Effector memory CD8-positive, alpha-beta T cell (primary cell): ENCODE data around the gene CACNA1D.
A peak's percentile ranks its signal among the peaks of the same experiment; 100 is the strongest.
"Not testable (repeated sequence)": the region's sequence is repeated elsewhere in the genome, so short reads cannot be mapped to it uniquely, and the experiment has no call there.

ENCODE experiments used
- ATAC-seq: fragments of 150-1000 bp; cut with Tn5 transposase; replicated peaks from 2 replicates; pipeline ENCODE4 v1.10.0; 2021; ENCODE audit warnings: mild to moderate bottlenecking, moderate library complexity
- DNase-seq, 3 experiments: peaks; one replicate each; pipeline ENCODE4 v3.0.0; 2021
- H3K27ac Mint-ChIP-seq, 2 donors: one replicate each; pipeline ENCODE4 v1.8.0; 2022; ENCODE audit warnings: mild to moderate bottlenecking in 2 of 2, mixed read lengths in 2 of 2, moderate library complexity in 2 of 2
- H3K27me3 Mint-ChIP-seq, 2 donors: one replicate each; pipeline ENCODE4 v1.8.0; 2022; ENCODE audit warnings: mixed read lengths in 2 of 2
- H3K36me3 Mint-ChIP-seq: one replicate; pipeline ENCODE4 v1.8.0; 2022; ENCODE audit warnings: mild to moderate bottlenecking, moderate library complexity, mixed read lengths; ENCODE audit not compliant: insufficient read depth
- H3K4me1 Mint-ChIP-seq, 2 donors: one replicate each; pipeline ENCODE4 v1.8.0; 2022; ENCODE audit warnings: low read depth in 2 of 2, mixed read lengths in 2 of 2
- H3K4me3 Mint-ChIP-seq, 2 donors: one replicate each; pipeline ENCODE4 v1.8.0; 2022; ENCODE audit warnings: mild to moderate bottlenecking in 2 of 2, mixed read lengths in 2 of 2, moderate library complexity in 2 of 2
- H3K9me3 Mint-ChIP-seq, 2 donors: one replicate each; pipeline ENCODE4 v1.8.0; 2022; ENCODE audit warnings: mixed read lengths in 2 of 2

CACNA1D gene

GRCh38 chr3:53626876-53627275, 132.5 kb downstream of the CACNA1D start:
- H3K9me3 Mint-ChIP-seq = no peaks in the 10 kb centered on the region
- peaks cover 0 to 2% of the 10 kb centered on the region in 2 donors for H3K4me1 Mint-ChIP-seq
- H3K4me3 Mint-ChIP-seq = no peak overlapping the region
- DNase-seq (no peak), ATAC-seq (no peak)
- no peak overlapping the region for H3K27ac Mint-ChIP-seq
- H3K27me3 Mint-ChIP-seq = peaks cover 22 to 43% of the 10 kb centered on the region in 2 donors
- no peaks in the 10 kb centered on the region for H3K36me3 Mint-ChIP-seq

GRCh38 chr3:53628536-53629401, 134.4 kb downstream of the CACNA1D start:
- H3K27me3 Mint-ChIP-seq = peaks cover 22 to 43% of the 10 kb centered on the region in 2 donors

GRCh38 chr3:53629402-53629723, 135.0 kb downstream of the CACNA1D start:
- peaks cover 0 to 2% of the 10 kb centered on the region in 2 donors for H3K4me1 Mint-ChIP-seq
- peaks cover 22 to 44% of the 10 kb centered on the region in 2 donors for H3K27me3 Mint-ChIP-seq
- peak overlapping the region in 1 of 2 donors; percentile 10 for H3K27ac Mint-ChIP-seq
- no peak for DNase-seq
- ATAC-seq = peak; percentile 33
- no peaks in the 10 kb centered on the region for H3K9me3 Mint-ChIP-seq
- H3K36me3 Mint-ChIP-seq = no peaks in the 10 kb centered on the region
- H3K4me3 Mint-ChIP-seq = no peak overlapping the region

More at GRCh38 chr3:53628536-53629401, 134.4 kb downstream of the CACNA1D start:
- Mint-ChIP-seq H3K4me3 (peak overlapping the region in 1 of 2 donors; percentile 31), H3K9me3 (no peaks in the 10 kb centered on the region), H3K4me1 (peaks cover 0 to 2% of the 10 kb centered on the region in 2 donors), H3K36me3 (no peaks in the 10 kb centered on the region), H3K27ac (peak overlapping the region in 1 of 2 donors; percentile 10)
- DNase-seq (no peak), ATAC-seq (peak; percentile 45)

GRCh38 chr3:53630547-53630946, 136.1 kb downstream of the CACNA1D start:
- peaks cover 16 to 44% of the 10 kb centered on the region in 2 donors for H3K27me3 Mint-ChIP-seq
- no peaks in the 10 kb centered on the region for H3K36me3 Mint-ChIP-seq
- peaks cover 0 to 2% of the 10 kb centered on the region in 2 donors for H3K4me1 Mint-ChIP-seq
- DNase-seq (no peak), ATAC-seq (no peak)
- H3K9me3 Mint-ChIP-seq = no peaks in the 10 kb centered on the region
- no peak overlapping the region for H3K4me3 Mint-ChIP-seq
- no peak overlapping the region for H3K27ac Mint-ChIP-seq

GRCh38 chr3:53633197-53633787, 138.9 kb downstream of the CACNA1D start:
- ATAC-seq (no peak), DNase-seq (no peak)
- Mint-ChIP-seq H3K27me3 (peaks cover 5 to 42% of the 10 kb centered on the region in 2 donors), H3K36me3 (no peaks in the 10 kb centered on the region), H3K9me3 (no peaks in the 10 kb centered on the region), H3K4me3 (no peak overlapping the region), H3K27ac (no peak overlapping the region), H3K4me1 (peaks cover 0 to 2% of the 10 kb centered on the region in 2 donors)

- ATAC-seq = no peak
- Mint-ChIP-seq H3K4me1 (no peaks in the 10 kb centered on the region), H3K4me3 (no peak overlapping the region), H3K27me3 (peaks cover 0 to 36% of the 10 kb centered on the region in 2 donors), H3K9me3 (no peaks in the 10 kb centered on the region), H3K36me3 (no peaks in the 10 kb centered on the region), H3K27ac (no peak overlapping the region)
- no peak for DNase-seq
Measured at GRCh38 chr3:53635041-53635440, 140.6 kb downstream of the CACNA1D start.

GRCh38 chr3:53638806-53639205, 144.4 kb downstream of the CACNA1D start:
- not testable (repeated sequence) for ATAC-seq, H3K27ac Mint-ChIP-seq, H3K9me3 Mint-ChIP-seq, DNase-seq, H3K4me1 Mint-ChIP-seq, H3K4me3 Mint-ChIP-seq, H3K36me3 Mint-ChIP-seq
- peaks cover 5 to 53% of the 10 kb centered on the region in 2 donors for H3K27me3 Mint-ChIP-seq

- Mint-ChIP-seq H3K4me1 (peaks cover 0 to 2% of the 10 kb centered on the region in 2 donors), H3K4me3 (no peak overlapping the region), H3K9me3 (no peaks in the 10 kb centered on the region), H3K27ac (no peak overlapping the region), H3K36me3 (no peaks in the 10 kb centered on the region), H3K27me3 (peaks cover 26 to 49% of the 10 kb centered on the region in 2 donors)
- DNase-seq (no peak), ATAC-seq (no peak)
Measured at GRCh38 chr3:53641397-53641796, 147.0 kb downstream of the CACNA1D start.

GRCh38 chr3:53642211-53642610, 147.8 kb downstream of the CACNA1D start:
- H3K27me3 Mint-ChIP-seq = peaks cover 29 to 46% of the 10 kb centered on the region in 2 donors
- no peaks in the 10 kb centered on the region for H3K36me3 Mint-ChIP-seq
- DNase-seq = no peak
- H3K9me3 Mint-ChIP-seq = no peaks in the 10 kb centered on the region
- ATAC-seq = no peak
- H3K4me1 Mint-ChIP-seq = peaks cover 0 to 2% of the 10 kb centered on the region in 2 donors
- H3K27ac Mint-ChIP-seq = no peak overlapping the region
- H3K4me3 Mint-ChIP-seq = no peak overlapping the region

- Mint-ChIP-seq H3K27ac (no peak overlapping the region), H3K4me3 (no peak overlapping the region), H3K4me1 (peaks cover 0 to 2% of the 10 kb centered on the region in 2 donors), H3K27me3 (peaks cover 37 to 54% of the 10 kb centered on the region in 2 donors), H3K36me3 (no peaks in the 10 kb centered on the region), H3K9me3 (no peaks in the 10 kb centered on the region)
- no peak for DNase-seq
- no peak for ATAC-seq
Measured at GRCh38 chr3:53643757-53644156, 149.3 kb downstream of the CACNA1D start.

- no peak overlapping the region for H3K4me3 Mint-ChIP-seq
- no peaks in the 10 kb centered on the region for H3K4me1 Mint-ChIP-seq
- H3K27ac Mint-ChIP-seq = no peak overlapping the region
- DNase-seq = no peak
- no peak for ATAC-seq
- no peaks in the 10 kb centered on the region for H3K36me3 Mint-ChIP-seq
- no peaks in the 10 kb centered on the region for H3K9me3 Mint-ChIP-seq
- peaks cover 39 to 66% of the 10 kb centered on the region in 2 donors for H3K27me3 Mint-ChIP-seq
Measured at GRCh38 chr3:53645754-53646153, 151.3 kb downstream of the CACNA1D start.

GRCh38 chr3:53646723-53647122, 152.3 kb downstream of the CACNA1D start:
- H3K4me1 Mint-ChIP-seq = no peaks in the 10 kb centered on the region
- peaks cover 48 to 65% of the 10 kb centered on the region in 2 donors for H3K27me3 Mint-ChIP-seq
- H3K4me3 Mint-ChIP-seq = no peak overlapping the region
- H3K36me3 Mint-ChIP-seq = no peaks in the 10 kb centered on the region
- DNase-seq (no peak), ATAC-seq (no peak)
- no peaks in the 10 kb centered on the region for H3K9me3 Mint-ChIP-seq
- no peak overlapping the region for H3K27ac Mint-ChIP-seq

- Mint-ChIP-seq H3K9me3 (peaks cover 0 to 4% of the 10 kb centered on the region in 2 donors), H3K4me1 (no peaks in the 10 kb centered on the region), H3K4me3 (no peak overlapping the region), H3K36me3 (no peaks in the 10 kb centered on the region), H3K27ac (no peak overlapping the region), H3K27me3 (peaks cover 48 to 62% of the 10 kb centered on the region in 2 donors)
- DNase-seq = no peak
- ATAC-seq = no peak
Measured at GRCh38 chr3:53649816-53650215, 155.4 kb downstream of the CACNA1D start.

- no peaks in the 10 kb centered on the region for H3K4me1 Mint-ChIP-seq
- peaks cover 0 to 8% of the 10 kb centered on the region in 2 donors for H3K9me3 Mint-ChIP-seq
- no peak overlapping the region for H3K27ac Mint-ChIP-seq
- H3K27me3 Mint-ChIP-seq = peaks cover 48 to 62% of the 10 kb centered on the region in 2 donors
- no peak for ATAC-seq
- H3K36me3 Mint-ChIP-seq = no peaks in the 10 kb centered on the region
- no peak overlapping the region for H3K4me3 Mint-ChIP-seq
- no peak for DNase-seq
Measured at GRCh38 chr3:53650424-53650823, 156.0 kb downstream of the CACNA1D start.
